ENCODE results near the gene IFT122.

GRCh38 chr3:129507181-129507831 is 67.3 kb downstream of the IFT122 start:
- TF ChIP-seq CTCF (IDR thresholded peaks at IDR 0.05; ENCODE audit: low read length), result no peak
- TF ChIP-seq EZH2 (IDR thresholded peaks at IDR 0.05; ENCODE audit: borderline replicate concordance, low read length), result no peak
